A673 (cell line): ENCODE results near the gene MROH2A. TPM values are rescaled to one million over a fixed set of nuclear protein-coding genes. Genes with fewer than 3 reads are reported as not detected.
"Not testable (repeated sequence)": the region's sequence is repeated elsewhere in the genome, so short reads cannot be mapped to it uniquely, and the experiment has no call there.

ENCODE experiments used
- Bru-seq: library from RNA; stranded (reverse); fragments of 400-500 nt; gene quantifications from one replicate; lab custom pipeline; 2021; lab: Mats Ljungman, UMichigan
- BruChase-seq, 2 experiments: library from RNA; stranded (reverse); fragments of 400-500 nt; gene quantifications; one replicate each; lab custom pipeline; 2021; lab: Mats Ljungman, UMichigan
- BruUV-seq: library from RNA; stranded (reverse); fragments of 400-500 nt; replicated peaks from 2 replicates; lab custom pipeline; 2021; lab: Mats Ljungman, UMichigan
- CTCF ChIA-PET: fragments of 300-600 bp; sonication (Branson Sonifier 250); formaldehyde crosslinking; loops from one replicate; lab custom pipeline; 2022; ENCODE audit warnings: antibody characterized with exemption; lab: Charles Lee
- POLR2A ChIA-PET: fragments of 300-600 bp; sonication (Branson Sonifier 250); formaldehyde crosslinking; loops from one replicate; lab custom pipeline; 2022; ENCODE audit warnings: antibody characterized with exemption; ENCODE audit not compliant: low non-redundant PET; lab: Charles Lee
- DNase-seq: peaks from one replicate; pipeline ENCODE4 v3.0.0-alpha.2; 2015; ENCODE audit warnings: low spot score
- H3K27ac ChIP-seq: fragments of 200-600 bp; sonication (generic); 2 replicates; pipeline ENCODE4 v1.5.1; 2016; ENCODE audit warnings: mixed run types, low read depth, mild to moderate bottlenecking, mixed read lengths, antibody characterized with exemption, low read length; ENCODE audit not compliant: poor library complexity, severe bottlenecking
- H3K27me3 ChIP-seq: fragments of 200-600 bp; sonication (generic); replicated peaks from 2 replicates; pipeline ENCODE4 v1.6.1; 2017; ENCODE audit warnings: mixed run types, low read depth, mild to moderate bottlenecking, mixed read lengths, antibody characterized with exemption, low read length; ENCODE audit not compliant: insufficient read depth, poor library complexity
- H3K36me3 ChIP-seq: fragments of 200-600 bp; sonication (generic); 2 replicates; pipeline ENCODE4 v1.6.1; 2016; ENCODE audit warnings: mixed run types, mild to moderate bottlenecking, mixed read lengths, antibody characterized with exemption, low read length; ENCODE audit not compliant: insufficient read depth, poor library complexity, severe bottlenecking
- H3K4me1 ChIP-seq: fragments of 200-600 bp; sonication (generic); 2 replicates; pipeline ENCODE4 v1.6.1; 2017; ENCODE audit warnings: mixed run types, mild to moderate bottlenecking, mixed read lengths, antibody characterized with exemption, low read length; ENCODE audit not compliant: insufficient read depth, poor library complexity, severe bottlenecking
- H3K4me3 ChIP-seq: fragments of 200-600 bp; sonication (generic); 2 replicates; pipeline ENCODE4 v1.5.1; 2016; ENCODE audit warnings: low read depth, mixed run types, mild to moderate bottlenecking, mixed read lengths, low read length; ENCODE audit not compliant: poor library complexity, severe bottlenecking
- H3K9me3 ChIP-seq: fragments of 200-600 bp; sonication (generic); 2 replicates; pipeline ENCODE4 v1.6.1; 2016; ENCODE audit warnings: mixed run types, low read depth, mild to moderate bottlenecking, mixed read lengths, antibody characterized with exemption, low read length; ENCODE audit not compliant: poor library complexity, severe bottlenecking
- EZH2 ChIP-seq: fragments of 200-600 bp; sonication (generic); IDR thresholded peaks from 2 replicates; pipeline ENCODE4 v1.6.1; 2017; ENCODE audit warnings: borderline replicate concordance, low read depth, mild to moderate bottlenecking, mixed read lengths, antibody characterized with exemption, low read length; ENCODE audit not compliant: poor library complexity, severe bottlenecking
- intact Hi-C: fragments of 100-400 bp; cut with micrococcal nuclease; formaldehyde crosslinking; loops from one replicate; pipeline ENCODE4 v1.10.0; 2022; ENCODE audit not compliant: unreplicated experiment
- long read RNA-seq: library from polyadenylated mRNA; stranded (forward); transcript quantifications from one replicate; pipeline ENCODE4 v2.0.0, GENCODE V29; 2022
- total RNA-seq: library from RNA; stranded (reverse); gene quantifications from 2 replicates; pipeline ENCODE4 v1.2.3, GENCODE V29; 2021
- TF ChIP-seq, protein P1 (sequence below): fragments of 300-800, 200-600 bp; sonication (generic); conservative IDR thresholded peaks from 2 replicates; pipeline ENCODE4 v1.5.1; 2017; ENCODE audit warnings: low read depth, mild to moderate bottlenecking, antibody characterized with exemption, low read length, moderate library complexity, mixed read lengths

Gene MROH2A, protein sequence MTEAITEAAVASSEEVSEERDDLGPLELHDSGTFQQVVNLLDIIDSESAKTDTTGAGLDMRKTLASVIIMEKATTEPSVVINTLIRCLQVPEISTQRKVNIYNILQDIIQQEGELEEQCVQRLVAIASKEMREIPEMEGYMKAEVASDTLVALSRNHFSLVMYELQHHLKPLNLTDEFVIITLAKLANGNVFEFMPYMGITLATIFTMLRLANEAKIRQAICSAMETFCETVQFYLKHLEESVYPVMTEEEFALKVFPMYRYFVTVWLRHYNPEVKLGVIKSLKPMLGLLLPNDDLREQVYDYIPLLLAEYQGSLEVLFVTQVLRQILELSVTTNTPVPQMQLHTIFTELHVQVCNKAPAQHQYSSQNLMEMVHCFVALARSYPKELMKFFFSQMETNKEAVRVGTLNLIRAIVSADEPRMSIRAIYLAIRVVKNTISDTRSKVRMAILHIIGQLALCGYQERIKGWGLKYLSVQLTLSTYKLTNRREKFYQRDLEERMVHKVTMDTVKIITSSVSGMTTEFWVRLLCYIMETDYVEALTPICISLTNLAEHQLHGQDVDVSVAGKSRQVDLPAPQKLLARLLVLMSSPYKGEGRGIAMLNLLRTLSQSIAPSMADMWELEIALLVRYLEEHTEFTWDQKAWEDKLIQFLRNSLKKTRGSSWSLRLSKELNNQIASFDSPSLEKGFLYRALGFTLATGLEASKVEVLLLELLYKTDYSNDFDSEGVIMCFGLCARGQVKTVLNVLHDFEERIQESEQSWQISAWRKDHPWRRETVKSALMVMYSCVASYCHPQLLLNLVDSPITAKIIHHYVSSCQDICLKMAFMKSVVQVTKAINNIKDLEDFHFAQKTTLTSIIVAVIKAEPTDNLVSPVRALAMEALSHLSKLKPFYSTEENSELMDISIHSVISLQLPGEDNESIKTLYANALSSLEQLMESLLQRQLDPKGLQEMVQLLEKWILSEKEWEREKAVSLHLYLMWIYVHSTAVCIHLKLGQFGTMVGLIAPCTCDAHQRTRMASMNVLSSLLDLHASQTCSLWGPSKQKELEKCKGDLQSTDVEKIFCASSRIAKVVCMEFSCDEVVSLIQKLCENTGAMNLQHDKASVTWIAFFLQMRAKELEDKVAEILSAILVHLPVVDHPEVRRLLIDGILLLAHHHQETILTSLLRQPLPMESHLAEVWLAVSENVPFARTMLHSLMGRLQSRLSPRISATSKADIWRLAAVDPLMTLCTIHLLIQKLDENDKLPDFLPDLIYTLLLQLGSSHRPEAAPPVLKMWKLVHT (N-terminal part only)
- total RNA-seq (0.92 and 1.3 TPM in 2 replicates), Bru-seq, nascent RNA (percentile 20 among the genes with signal in this experiment), BruChase-seq, experiment 1, labeled RNA remaining after a 2-hour chase (percentile 29 among the genes with signal in this experiment), BruChase-seq, experiment 2, labeled RNA remaining after a 6-hour chase (percentile 38 among the genes with signal in this experiment)
- long read RNA-seq, partial matches to known transcripts = 0 of 1 reads
- long read RNA-seq, other reads (novel, unspliced or antisense) = 1 of 1 reads

DNA sequence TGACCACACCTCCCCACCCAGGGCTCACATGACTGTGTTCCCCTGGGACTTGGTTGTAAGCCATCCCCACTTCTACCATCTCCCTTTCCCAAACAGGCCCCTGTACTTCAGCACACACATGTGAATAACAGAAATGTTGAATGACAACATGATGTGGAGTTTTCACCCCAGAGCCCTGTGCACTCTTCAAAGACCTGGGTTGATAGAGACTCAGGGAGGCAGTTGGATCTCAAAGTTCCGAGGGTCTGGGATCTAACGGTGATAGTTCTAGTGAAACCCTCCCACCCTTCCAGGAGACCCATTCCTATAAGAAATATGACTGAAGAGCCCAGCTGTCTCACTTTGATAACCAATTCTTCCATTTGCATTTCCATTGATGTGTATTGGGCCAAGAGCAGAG is at the start of gene MROH2A:
TSS of gene MROH2A (plus strand) at position 301 of the 400 bp plus-strand sequence. CDS start 1,029 bp downstream, outside the sequence.
- CTCF ChIA-PET = no interaction called here
- DNase-seq = no peak
- Histone ChIP-seq H3K4me3 (no peak within 1 kb of the TSS), H3K9me3 (no peaks in the 10 kb centered on the region), H3K27me3 (no peaks in the 10 kb centered on the region), H3K36me3 (no peaks in the 10 kb centered on the region), H3K4me1 (no peaks in the 10 kb centered on the region), H3K27ac (no peak within 1 kb of the TSS)
- BruUV-seq = no TSS peak
- no peak for TF ChIP-seq EZH2
- TF ChIP-seq, protein P1, sequence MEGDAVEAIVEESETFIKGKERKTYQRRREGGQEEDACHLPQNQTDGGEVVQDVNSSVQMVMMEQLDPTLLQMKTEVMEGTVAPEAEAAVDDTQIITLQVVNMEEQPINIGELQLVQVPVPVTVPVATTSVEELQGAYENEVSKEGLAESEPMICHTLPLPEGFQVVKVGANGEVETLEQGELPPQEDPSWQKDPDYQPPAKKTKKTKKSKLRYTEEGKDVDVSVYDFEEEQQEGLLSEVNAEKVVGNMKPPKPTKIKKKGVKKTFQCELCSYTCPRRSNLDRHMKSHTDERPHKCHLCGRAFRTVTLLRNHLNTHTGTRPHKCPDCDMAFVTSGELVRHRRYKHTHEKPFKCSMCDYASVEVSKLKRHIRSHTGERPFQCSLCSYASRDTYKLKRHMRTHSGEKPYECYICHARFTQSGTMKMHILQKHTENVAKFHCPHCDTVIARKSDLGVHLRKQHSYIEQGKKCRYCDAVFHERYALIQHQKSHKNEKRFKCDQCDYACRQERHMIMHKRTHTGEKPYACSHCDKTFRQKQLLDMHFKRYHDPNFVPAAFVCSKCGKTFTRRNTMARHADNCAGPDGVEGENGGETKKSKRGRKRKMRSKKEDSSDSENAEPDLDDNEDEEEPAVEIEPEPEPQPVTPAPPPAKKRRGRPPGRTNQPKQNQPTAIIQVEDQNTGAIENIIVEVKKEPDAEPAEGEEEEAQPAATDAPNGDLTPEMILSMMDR = no peak
- intact Hi-C loops = no loop called here
- POLR2A ChIA-PET = no interaction called here

DNA sequence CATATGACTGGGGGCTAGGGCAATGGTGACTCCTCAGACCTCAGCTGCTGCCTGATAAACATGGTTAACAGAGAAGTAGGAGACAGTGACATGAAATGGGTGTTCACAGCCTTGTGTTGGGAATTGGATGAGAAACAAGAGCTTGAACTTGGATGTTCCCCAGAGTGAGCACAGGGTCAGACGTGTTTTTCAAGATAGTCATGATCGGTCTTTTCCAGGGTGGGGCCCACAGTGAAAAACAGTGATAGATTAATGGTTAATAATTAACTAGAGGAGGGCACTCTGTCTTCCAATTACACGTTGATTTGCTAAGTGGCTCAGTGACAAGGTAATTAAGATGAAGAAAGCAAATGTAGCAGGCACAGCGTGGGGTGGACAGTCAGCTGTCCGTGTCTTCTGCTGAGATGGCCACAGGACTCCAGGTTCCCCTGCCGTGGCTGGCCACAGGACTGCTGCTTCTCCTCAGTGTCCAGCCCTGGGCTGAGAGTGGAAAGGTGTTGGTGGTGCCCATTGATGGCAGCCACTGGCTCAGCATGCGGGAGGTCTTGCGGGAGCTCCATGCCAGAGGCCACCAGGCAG is 49.3 kb upstream of the MROH2A start, which contains the start of gene UGT1A3:
TSS of gene UGT1A3 (plus strand) at position 320 of the 579 bp plus-strand sequence. CDS start at position 405, 85 bp downstream.
- ChIA-PET POLR2A (no interaction called here), CTCF (no interaction called here)
- H3K4me3 ChIP-seq = no peak within 1 kb of the TSS
- no peaks in the 10 kb centered on the region for H3K9me3 ChIP-seq
- intact Hi-C loops = no loop called here
- no peak for DNase-seq
- H3K27me3 ChIP-seq = no peaks in the 10 kb centered on the region
- TF ChIP-seq, protein P1 = no peak
- TF ChIP-seq EZH2 = no peak
- H3K4me1 ChIP-seq = no peaks in the 10 kb centered on the region
- H3K27ac ChIP-seq = no peak within 1 kb of the TSS
- H3K36me3 ChIP-seq = no peaks in the 10 kb centered on the region
- no TSS peak for BruUV-seq

DNA sequence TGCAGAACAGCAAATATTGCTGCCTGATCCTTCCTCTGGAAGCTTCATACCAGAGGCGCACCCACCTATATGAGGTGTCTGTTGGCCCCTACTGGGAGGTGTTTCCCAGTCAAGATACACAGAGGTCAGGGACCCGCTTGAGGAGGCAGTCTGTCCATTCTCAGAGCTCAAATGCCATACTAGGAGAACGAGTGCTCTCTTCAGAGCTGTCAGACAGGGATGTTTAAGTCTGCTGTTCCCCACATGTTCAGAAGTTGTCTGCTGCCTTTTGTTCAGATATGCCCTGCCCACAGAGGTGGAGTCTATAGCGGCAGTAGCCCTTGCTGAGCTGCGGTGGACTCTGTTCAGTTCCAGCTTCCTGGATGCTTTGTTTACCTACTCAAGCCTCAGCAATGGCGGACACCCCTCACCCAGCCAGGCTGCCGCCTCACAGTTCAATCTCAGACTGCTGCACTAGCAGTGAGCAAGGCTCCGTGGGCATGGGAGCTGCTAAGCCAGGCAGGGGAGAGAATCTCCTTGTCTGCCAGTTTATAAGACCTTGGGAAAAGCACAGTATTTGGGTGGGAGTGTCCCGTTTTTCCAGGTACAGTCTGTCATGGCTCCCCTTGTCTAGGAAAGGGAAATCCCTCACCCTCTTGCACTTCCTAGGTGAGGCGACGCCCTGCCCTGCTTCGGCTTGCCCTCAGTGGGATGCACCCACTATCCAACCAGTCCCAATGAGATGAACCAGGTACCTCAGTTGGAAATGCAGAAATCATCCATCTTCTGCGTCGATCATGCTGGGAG is 41.1 kb upstream of the MROH2A start:
- H3K27me3 ChIP-seq, H3K36me3 ChIP-seq, H3K27ac ChIP-seq, CTCF ChIA-PET, H3K9me3 ChIP-seq, H3K4me3 ChIP-seq, H3K4me1 ChIP-seq, BruUV-seq, intact Hi-C loops, POLR2A ChIA-PET, DNase-seq: not testable (repeated sequence)
